Measurements from ENCODE around the gene SP100.
A peak's percentile ranks its signal among the peaks of the same experiment; 100 is the strongest.
"Not testable (repeated sequence)": the region's sequence is repeated elsewhere in the genome, so short reads cannot be mapped to it uniquely, and the experiment has no call there.

Gene SP100

GRCh38 chr2:230416061-230416721 is at the start of gene SP100:
SP100 (plus strand) TSS chr2:230416201; CDS start chr2:230416297, 96 bp downstream.
- H3K9me3 Mint-ChIP-seq = peaks cover 3 to 4% of the 10 kb centered on the region in 2 donors
- H3K27me3 Mint-ChIP-seq = no peaks in the 10 kb centered on the region
- H3K27ac Mint-ChIP-seq = peak within 1 kb of the TSS; percentile 96
- H3K4me3 Mint-ChIP-seq = peak within 1 kb of the TSS; percentile 92 to 95
- peaks cover 21 to 30% of the 10 kb centered on the region in 2 donors for H3K36me3 Mint-ChIP-seq
- H3K4me1 Mint-ChIP-seq = peaks cover 48 to 82% of the 10 kb centered on the region in 2 donors
- DNase-seq (peak; percentile 83), ATAC-seq (replicated peaks) (peak; percentile 86 to 89)

GRCh38 chr2:230382108-230382507 is 33.9 kb upstream of the SP100 start:
- ATAC-seq (replicated peaks) (no peak), DNase-seq (no peak)
- no peak overlapping the region for H3K4me3 Mint-ChIP-seq
- H3K9me3 Mint-ChIP-seq = peaks cover 0 to 1% of the 10 kb centered on the region in 2 donors
- H3K27ac Mint-ChIP-seq = no peak overlapping the region
- H3K36me3 Mint-ChIP-seq = peaks cover 44 to 57% of the 10 kb centered on the region in 2 donors
- peaks cover 6 to 19% of the 10 kb centered on the region in 2 donors for H3K4me1 Mint-ChIP-seq
- H3K27me3 Mint-ChIP-seq = no peaks in the 10 kb centered on the region

- Mint-ChIP-seq H3K4me3 (no peak overlapping the region), H3K36me3 (peaks cover 43 to 51% of the 10 kb centered on the region in 2 donors)
- no peak for ATAC-seq (replicated peaks)
Measured at GRCh38 chr2:230383453-230383852, 32.5 kb upstream of the SP100 start.

GRCh38 chr2:230384986-230385385 is 31.0 kb upstream of the SP100 start:
- no peak for DNase-seq
- Mint-ChIP-seq H3K27ac (no peak overlapping the region), H3K36me3 (peaks cover 54 to 58% of the 10 kb centered on the region in 2 donors)

More at GRCh38 chr2:230383453-230383852, 32.5 kb upstream of the SP100 start:
- peaks cover under 1 to 8% of the 10 kb centered on the region in 2 donors for H3K4me1 Mint-ChIP-seq
- no peak overlapping the region for H3K27ac Mint-ChIP-seq
- H3K27me3 Mint-ChIP-seq = no peaks in the 10 kb centered on the region
- no peaks in the 10 kb centered on the region for H3K9me3 Mint-ChIP-seq
- no peak for DNase-seq

GRCh38 chr2:230394301-230394700 is 21.7 kb upstream of the SP100 start:
- ATAC-seq (replicated peaks) = no peak
- H3K9me3 Mint-ChIP-seq = peaks cover 0 to 6% of the 10 kb centered on the region in 2 donors

More at GRCh38 chr2:230384986-230385385, 31.0 kb upstream of the SP100 start:
- no peak for ATAC-seq (replicated peaks)
- H3K27me3 Mint-ChIP-seq = no peaks in the 10 kb centered on the region
- H3K9me3 Mint-ChIP-seq = no peaks in the 10 kb centered on the region
- peaks cover 3 to 9% of the 10 kb centered on the region in 2 donors for H3K4me1 Mint-ChIP-seq
- no peak overlapping the region for H3K4me3 Mint-ChIP-seq

GRCh38 chr2:230398698-230399097 is 17.3 kb upstream of the SP100 start:
- H3K4me3 Mint-ChIP-seq; ATAC-seq (replicated peaks); H3K27ac Mint-ChIP-seq; DNase-seq; H3K4me1 Mint-ChIP-seq; H3K9me3 Mint-ChIP-seq; H3K27me3 Mint-ChIP-seq: not testable (repeated sequence)
- H3K36me3 Mint-ChIP-seq = peaks cover 66 to 80% of the 10 kb centered on the region in 2 donors

More at GRCh38 chr2:230394301-230394700, 21.7 kb upstream of the SP100 start:
- H3K36me3 Mint-ChIP-seq = peaks cover 70 to 85% of the 10 kb centered on the region in 2 donors
- no peak overlapping the region for H3K27ac Mint-ChIP-seq
- H3K27me3 Mint-ChIP-seq = no peaks in the 10 kb centered on the region
- H3K4me3 Mint-ChIP-seq = no peak overlapping the region
- H3K4me1 Mint-ChIP-seq = peaks cover 10 to 13% of the 10 kb centered on the region in 2 donors
- DNase-seq = no peak

- no peak for DNase-seq
- Mint-ChIP-seq H3K27ac (peak overlapping the region; percentile 49), H3K9me3 (peaks cover 0 to 6% of the 10 kb centered on the region in 2 donors), H3K4me3 (no peak overlapping the region), H3K27me3 (no peaks in the 10 kb centered on the region), H3K36me3 (peaks cover 67 to 79% of the 10 kb centered on the region in 2 donors), H3K4me1 (peaks cover 9% of the 10 kb centered on the region in 2 donors)
- ATAC-seq (replicated peaks) = no peak
Measured at GRCh38 chr2:230400041-230400440, 16.0 kb upstream of the SP100 start.

- no peak for ATAC-seq (replicated peaks)
- H3K27me3 Mint-ChIP-seq = no peaks in the 10 kb centered on the region
- DNase-seq = no peak
- peaks cover 65 to 79% of the 10 kb centered on the region in 2 donors for H3K36me3 Mint-ChIP-seq
- no peak overlapping the region for H3K4me3 Mint-ChIP-seq
- peaks cover 0 to 6% of the 10 kb centered on the region in 2 donors for H3K9me3 Mint-ChIP-seq
- peaks cover 9% of the 10 kb centered on the region in 2 donors for H3K4me1 Mint-ChIP-seq
- H3K27ac Mint-ChIP-seq = no peak overlapping the region
Measured at GRCh38 chr2:230400454-230400853, 15.5 kb upstream of the SP100 start.

GRCh38 chr2:230401026-230401425 is 15.0 kb upstream of the SP100 start:
- H3K9me3 Mint-ChIP-seq; H3K27me3 Mint-ChIP-seq; DNase-seq; H3K27ac Mint-ChIP-seq; ATAC-seq (replicated peaks); H3K4me1 Mint-ChIP-seq; H3K4me3 Mint-ChIP-seq: not testable (repeated sequence)
- peaks cover 64 to 79% of the 10 kb centered on the region in 2 donors for H3K36me3 Mint-ChIP-seq

GRCh38 chr2:230403746-230404145 is 12.3 kb upstream of the SP100 start:
- H3K27me3 Mint-ChIP-seq = no peaks in the 10 kb centered on the region
- peaks cover 51 to 72% of the 10 kb centered on the region in 2 donors for H3K36me3 Mint-ChIP-seq
- DNase-seq = no peak
- ATAC-seq (replicated peaks) = no peak
- H3K9me3 Mint-ChIP-seq = no peaks in the 10 kb centered on the region
- no peak overlapping the region for H3K27ac Mint-ChIP-seq
- H3K4me3 Mint-ChIP-seq = no peak overlapping the region
- peaks cover 6 to 16% of the 10 kb centered on the region in 2 donors for H3K4me1 Mint-ChIP-seq

GRCh38 chr2:230405824-230406223 is 10.2 kb upstream of the SP100 start:
- DNase-seq = no peak
- peaks cover 40 to 57% of the 10 kb centered on the region in 2 donors for H3K36me3 Mint-ChIP-seq
- peaks cover 19 to 31% of the 10 kb centered on the region in 2 donors for H3K4me1 Mint-ChIP-seq
- no peaks in the 10 kb centered on the region for H3K9me3 Mint-ChIP-seq
- no peak overlapping the region for H3K4me3 Mint-ChIP-seq
- no peaks in the 10 kb centered on the region for H3K27me3 Mint-ChIP-seq
- ATAC-seq (replicated peaks) = no peak
- H3K27ac Mint-ChIP-seq = no peak overlapping the region

GRCh38 chr2:230408244-230408842 is 7.7 kb upstream of the SP100 start:
- no peak for ATAC-seq (replicated peaks)
- Mint-ChIP-seq H3K4me3 (no peak overlapping the region), H3K27me3 (no peaks in the 10 kb centered on the region)

GRCh38 chr2:230409316-230409715 is 6.7 kb upstream of the SP100 start:
- DNase-seq; H3K4me3 Mint-ChIP-seq; H3K9me3 Mint-ChIP-seq; H3K27me3 Mint-ChIP-seq; ATAC-seq (replicated peaks): not testable (repeated sequence)
- peak overlapping the region; percentile 31 for H3K27ac Mint-ChIP-seq
- H3K36me3 Mint-ChIP-seq = peaks cover 21 to 34% of the 10 kb centered on the region in 2 donors
- H3K4me1 Mint-ChIP-seq = peaks cover 39 to 60% of the 10 kb centered on the region in 2 donors

More at GRCh38 chr2:230408244-230408842, 7.7 kb upstream of the SP100 start:
- Mint-ChIP-seq H3K36me3 (peaks cover 29 to 43% of the 10 kb centered on the region in 2 donors), H3K27ac (no peak overlapping the region), H3K4me1 (peaks cover 33 to 50% of the 10 kb centered on the region in 2 donors), H3K9me3 (peaks cover 0 to 1% of the 10 kb centered on the region in 2 donors)
- DNase-seq = no peak

GRCh38 chr2:230410263-230410662 is 5.7 kb upstream of the SP100 start:
- DNase-seq (no peak), ATAC-seq (replicated peaks) (no peak)
- Mint-ChIP-seq H3K9me3 (peaks cover 0 to 1% of the 10 kb centered on the region in 2 donors), H3K36me3 (peaks cover 12 to 25% of the 10 kb centered on the region in 2 donors), H3K27me3 (no peaks in the 10 kb centered on the region), H3K4me3 (no peak overlapping the region), H3K27ac (no peak overlapping the region), H3K4me1 (peaks cover 47 to 69% of the 10 kb centered on the region in 2 donors)

All from stimulated activated naive B cell treated with anti-CD40 and anti-IgM and Interleukin-4, amounts not matched to agents 10 μg/mL and 1 μg/mL and 100 μg/mL, for 72 hours (primary cell).